Measurements from ENCODE around the gene PI16. TPM values are rescaled to one million over a fixed set of nuclear protein-coding genes. Genes with fewer than 3 reads are reported as not detected.

The PI16 gene
- total and polyA plus RNA-seq, 8 donors: 0.23 to 7.3 (median 1.7) TPM

DNA sequence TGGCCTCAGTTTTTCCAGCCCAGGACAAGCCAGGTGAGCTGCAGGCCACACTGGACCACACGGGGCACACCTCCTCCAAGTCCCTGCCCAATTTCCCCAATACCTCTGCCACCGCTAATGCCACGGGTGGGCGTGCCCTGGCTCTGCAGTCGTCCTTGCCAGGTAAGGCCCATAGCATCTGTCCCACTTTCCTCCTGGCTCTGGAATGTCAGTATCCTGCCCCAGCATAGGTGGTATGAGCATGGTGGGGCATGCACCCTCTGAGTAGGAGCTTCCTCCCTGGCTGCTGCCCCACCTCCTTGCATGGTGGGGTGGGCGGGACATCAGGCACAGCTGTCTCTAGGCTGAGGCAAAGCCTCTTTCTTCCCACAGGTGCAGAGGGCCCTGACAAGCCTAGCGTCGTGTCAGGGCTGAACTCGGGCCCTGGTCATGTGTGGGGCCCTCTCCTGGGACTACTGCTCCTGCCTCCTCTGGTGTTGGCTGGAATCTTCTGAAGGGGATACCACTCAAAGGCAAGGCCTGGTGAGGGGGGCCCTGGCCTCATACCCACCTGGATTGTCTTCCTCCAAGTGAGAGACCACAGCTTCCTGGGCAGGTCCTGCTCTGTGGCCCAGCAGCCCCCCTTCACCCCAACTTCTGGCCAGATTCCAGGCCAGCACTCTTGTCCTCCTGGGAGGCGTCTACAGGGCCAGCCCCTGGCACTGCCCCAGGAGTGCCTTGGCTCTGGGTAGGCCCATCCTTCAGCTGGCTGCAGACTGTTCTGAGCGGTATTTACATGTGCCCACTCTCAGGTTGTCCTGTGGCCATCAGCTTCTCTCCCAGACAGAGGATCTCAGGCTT, 9.1 kb downstream of the PI16 start:
- ATAC-seq (peak; percentile 42 to 65 (median 54)), DNase-seq (peak in 4 of 6 donors; percentile 41 to 81 (median 73)), FAIRE-seq (no peak)
- Histone ChIP-seq H3K9me3 (no peaks in the 10 kb centered on the region), H3K36me3 (peaks cover 0 to 6% (median 6%) of the 10 kb centered on the region in 3 donors), H3K27ac (peak overlapping the region in 1 of 4 donors; percentile 19), H3K27me3 (no peaks in the 10 kb centered on the region), H3K4me1 (peaks cover 0 to 8% (median 0%) of the 10 kb centered on the region in 3 donors), H3K4me3 (no peak overlapping the region)
- TF ChIP-seq, protein P1, sequence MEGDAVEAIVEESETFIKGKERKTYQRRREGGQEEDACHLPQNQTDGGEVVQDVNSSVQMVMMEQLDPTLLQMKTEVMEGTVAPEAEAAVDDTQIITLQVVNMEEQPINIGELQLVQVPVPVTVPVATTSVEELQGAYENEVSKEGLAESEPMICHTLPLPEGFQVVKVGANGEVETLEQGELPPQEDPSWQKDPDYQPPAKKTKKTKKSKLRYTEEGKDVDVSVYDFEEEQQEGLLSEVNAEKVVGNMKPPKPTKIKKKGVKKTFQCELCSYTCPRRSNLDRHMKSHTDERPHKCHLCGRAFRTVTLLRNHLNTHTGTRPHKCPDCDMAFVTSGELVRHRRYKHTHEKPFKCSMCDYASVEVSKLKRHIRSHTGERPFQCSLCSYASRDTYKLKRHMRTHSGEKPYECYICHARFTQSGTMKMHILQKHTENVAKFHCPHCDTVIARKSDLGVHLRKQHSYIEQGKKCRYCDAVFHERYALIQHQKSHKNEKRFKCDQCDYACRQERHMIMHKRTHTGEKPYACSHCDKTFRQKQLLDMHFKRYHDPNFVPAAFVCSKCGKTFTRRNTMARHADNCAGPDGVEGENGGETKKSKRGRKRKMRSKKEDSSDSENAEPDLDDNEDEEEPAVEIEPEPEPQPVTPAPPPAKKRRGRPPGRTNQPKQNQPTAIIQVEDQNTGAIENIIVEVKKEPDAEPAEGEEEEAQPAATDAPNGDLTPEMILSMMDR (IDR thresholded peaks at IDR 0.05): no peak
- WGBS, 2 donors: 52 to 57% methylated on average over 11 of the region's 11 CpGs
- intact Hi-C loops (cut with DNase I): no loop called here

DNA sequence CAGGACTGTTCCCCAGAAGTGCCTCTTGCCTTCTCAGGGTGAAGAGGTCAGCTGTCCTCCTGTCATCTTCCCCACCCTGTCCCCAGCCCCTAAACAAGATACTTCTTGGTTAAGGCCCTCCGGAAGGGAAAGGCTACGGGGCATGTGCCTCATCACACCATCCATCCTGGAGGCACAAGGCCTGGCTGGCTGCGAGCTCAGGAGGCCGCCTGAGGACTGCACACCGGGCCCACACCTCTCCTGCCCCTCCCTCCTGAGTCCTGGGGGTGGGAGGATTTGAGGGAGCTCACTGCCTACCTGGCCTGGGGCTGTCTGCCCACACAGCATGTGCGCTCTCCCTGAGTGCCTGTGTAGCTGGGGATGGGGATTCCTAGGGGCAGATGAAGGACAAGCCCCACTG, 9.8 kb downstream of the PI16 start:
- Histone ChIP-seq H3K27ac (no peak overlapping the region), H3K4me1 (peaks cover 0 to 8% (median 0%) of the 10 kb centered on the region in 3 donors), H3K27me3 (no peaks in the 10 kb centered on the region), H3K36me3 (peaks cover 0 to 12% (median 12%) of the 10 kb centered on the region in 3 donors), H3K4me3 (no peak overlapping the region), H3K9me3 (no peaks in the 10 kb centered on the region)
- ATAC-seq: no peak
- intact Hi-C loops (cut with DNase I): no loop called here
- WGBS, 2 donors: 86 to 91% methylated on average over 6 of the region's 6 CpGs
- FAIRE-seq: no peak
- DNase-seq: peak in 1 of 6 donors; percentile 62
- TF ChIP-seq, protein P1 (IDR thresholded peaks at IDR 0.05): no peak

DNA sequence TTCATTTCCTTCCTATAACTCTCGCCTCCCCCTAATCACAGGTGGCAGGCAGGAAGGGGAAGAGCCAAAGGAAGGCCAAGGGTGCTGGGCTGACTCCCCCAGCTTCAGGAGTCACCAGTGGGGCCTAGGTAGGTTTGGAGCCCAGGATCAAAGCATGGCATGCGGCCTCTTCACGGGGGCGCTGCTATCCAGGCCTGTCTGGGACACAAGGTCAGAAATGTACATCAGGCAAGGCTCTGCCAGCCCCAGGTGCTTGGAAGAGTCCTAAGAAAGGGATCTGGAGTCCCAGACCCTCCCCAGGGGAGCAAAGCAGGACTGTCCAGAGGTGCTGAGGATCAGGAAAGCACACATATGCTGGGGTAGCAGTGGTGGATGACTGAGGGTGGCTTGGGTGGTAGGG, 10.4 kb downstream of the PI16 start:
- FAIRE-seq: no peak
- no peaks in the 10 kb centered on the region for H3K27me3 ChIP-seq
- H3K9me3 ChIP-seq: no peaks in the 10 kb centered on the region
- H3K36me3 ChIP-seq: peaks cover 3 to 18% (median 16%) of the 10 kb centered on the region in 3 donors
- 80 to 87% methylated on average over 4 of the region's 4 CpGs for WGBS, 2 donors
- DNase-seq: no peak
- no peak for ATAC-seq
- H3K27ac ChIP-seq: no peak overlapping the region
- peaks cover 0 to 8% (median 0%) of the 10 kb centered on the region in 3 donors for H3K4me1 ChIP-seq
- no peak overlapping the region for H3K4me3 ChIP-seq
- TF ChIP-seq, protein P1 (IDR thresholded peaks at IDR 0.05): no peak
- intact Hi-C loops (cut with DNase I): no loop called here

DNA sequence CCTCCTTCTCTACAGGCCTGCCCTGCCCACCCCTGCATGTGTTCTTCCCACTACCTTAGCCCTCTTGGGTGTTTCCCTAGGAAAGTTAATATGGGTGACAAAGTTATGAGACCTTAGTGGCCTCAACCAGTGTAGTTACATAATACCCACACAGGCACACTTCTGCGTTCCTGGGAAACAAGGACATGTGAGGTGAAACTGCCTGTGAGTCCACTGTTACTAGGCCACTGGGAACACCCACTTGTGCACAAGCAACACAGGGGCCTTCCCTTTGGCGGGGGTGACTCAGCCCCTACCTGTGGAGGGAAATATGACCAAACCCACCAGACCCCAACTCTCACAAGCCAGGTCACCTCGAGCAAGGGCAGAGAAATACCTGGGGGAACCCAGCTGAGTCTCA, 12.8 kb downstream of the PI16 start:
- H3K36me3 ChIP-seq: peaks cover 7 to 42% (median 38%) of the 10 kb centered on the region in 3 donors
- H3K4me1 ChIP-seq: peaks cover 0 to 8% (median 0%) of the 10 kb centered on the region in 3 donors
- ATAC-seq: peak in 2 of 4 donors; percentile 14 to 34

More for the DNA sequence above, 12.8 kb downstream of the PI16 start:
- Histone ChIP-seq H3K9me3 (no peaks in the 10 kb centered on the region), H3K4me3 (no peak overlapping the region), H3K27ac (no peak overlapping the region), H3K27me3 (no peaks in the 10 kb centered on the region)
- WGBS, 2 donors: 70 to 81% methylated on average over 3 of the region's 3 CpGs
- intact Hi-C loops (cut with DNase I): no loop called here
- no peak for FAIRE-seq
- no peak for DNase-seq
- TF ChIP-seq, protein P1 (IDR thresholded peaks at IDR 0.05): no peak
